ENCODE data around the gene RACGAP1. TPM values are rescaled to one million over a fixed set of nuclear protein-coding genes. Genes with fewer than 3 reads are reported as not detected.
"Not testable (repeated sequence)": the region's sequence is repeated elsewhere in the genome, so short reads cannot be mapped to it uniquely, and the experiment has no call there.

RACGAP1 gene
- polyA plus RNA-seq, 1 donor, result 22.4 TPM

- not testable (repeated sequence) for DNase-seq
Measured at GRCh38 chr12:49986476-49986875, 38.8 kb downstream of the RACGAP1 start.

GRCh38 chr12:49985981-49986380, 39.3 kb downstream of the RACGAP1 start:
- DNase-seq, result no peak

- DNase-seq, result no peak
Measured at GRCh38 chr12:49984476-49985359, 40.6 kb downstream of the RACGAP1 start.

- DNase-seq, result peak; percentile 66
Measured at GRCh38 chr12:49983892-49984291, 41.4 kb downstream of the RACGAP1 start.

- no peak for DNase-seq
Measured at GRCh38 chr12:49982246-49983087, 42.8 kb downstream of the RACGAP1 start.

- DNase-seq, result no peak
Measured at GRCh38 chr12:49980501-49981349, 44.6 kb downstream of the RACGAP1 start.

- DNase-seq, result no peak
Measured at GRCh38 chr12:49979791-49980190, 45.5 kb downstream of the RACGAP1 start.

GRCh38 chr12:49979016-49979586, 46.2 kb downstream of the RACGAP1 start:
- DNase-seq, result no peak

GRCh38 chr12:49978125-49978524, 47.2 kb downstream of the RACGAP1 start:
- no peak for DNase-seq

GRCh38 chr12:49976557-49976956, 48.7 kb downstream of the RACGAP1 start:
- no peak for DNase-seq

GRCh38 chr12:49975318-49975761, 50.0 kb downstream of the RACGAP1 start:
- no peak for DNase-seq

- DNase-seq, result peak; percentile 67
Measured at GRCh38 chr12:49974677-49975317, 50.5 kb downstream of the RACGAP1 start.

GRCh38 chr12:49974231-49974675, 51.0 kb downstream of the RACGAP1 start:
- peak; percentile 73 for DNase-seq

- no peak for DNase-seq
Measured at GRCh38 chr12:49973361-49973830, 51.9 kb downstream of the RACGAP1 start.

GRCh38 chr12:49972641-49973360, 52.5 kb downstream of the RACGAP1 start, which contains the start of gene AQP6:
Gene AQP6, plus strand, starts transcription at chr12:49972947. Its CDS starts 227 bp downstream, at chr12:49973174.
- DNase-seq, result no peak

- DNase-seq, result no peak
Measured at GRCh38 chr12:49972129-49972528, 53.2 kb downstream of the RACGAP1 start.

GRCh38 chr12:49971141-49971540, 54.2 kb downstream of the RACGAP1 start:
- no peak for DNase-seq

- DNase-seq, result no peak
Measured at GRCh38 chr12:49970658-49971057, 54.6 kb downstream of the RACGAP1 start.

GRCh38 chr12:49969651-49970429, 55.5 kb downstream of the RACGAP1 start:
- no peak for DNase-seq

GRCh38 chr12:49969027-49969426, 56.3 kb downstream of the RACGAP1 start:
- DNase-seq, result no peak

All from hindlimb muscle (tissue), 1 donor.